Body of pancreas (tissue), 4 donors: ENCODE data around the gene UBE2G2. TPM values are rescaled to one million over a fixed set of nuclear protein-coding genes. Genes with fewer than 3 reads are reported as not detected.

Source experiments
- ATAC-seq: fragments of 150-250 bp; one replicate; pipeline ENCODE4 v1.9.1; 2016
- DNase-seq, 4 donors: peaks; one replicate each; pipeline ENCODE4 v3.0.0-alpha.2; 2019
- H3K27ac ChIP-seq, 4 donors: fragments of 200-600 bp; sonication (generic); 1 replicate in 3 of 4; 2 replicates in 1 of 4; pipeline versions ENCODE4 v1.5.1 to v1.6.1; 2016 to 2019; ENCODE audit warnings: mild to moderate bottlenecking in 1 of 4, mixed read lengths in 1 of 4, moderate library complexity in 1 of 4
- H3K27me3 ChIP-seq, 2 donors: fragments of 200-600 bp; sonication (generic); one replicate each; pipeline ENCODE4 v1.6.0; 2016; ENCODE audit warnings: mild to moderate bottlenecking in 1 of 2
- H3K36me3 ChIP-seq, 2 donors: fragments of 200-600 bp; sonication (generic); replicated peaks in 1 of 2; 2 replicates each; pipeline ENCODE4 v1.5.1; 2016; ENCODE audit warnings: low read depth in 2 of 2; ENCODE audit not compliant: insufficient read depth in 1 of 2
- H3K4me1 ChIP-seq: fragments of 200-600 bp; sonication (generic); one replicate; pipeline ENCODE4 v1.6.0; 2016
- H3K4me3 ChIP-seq, 2 donors: fragments of 200-600 bp; sonication (generic); 1 replicate in 1 of 2; 2 replicates in 1 of 2; pipeline ENCODE4 v1.5.1; 2016 to 2019
- H3K9me3 ChIP-seq, 3 donors: fragments of 200-600 bp; sonication (generic); 1 replicate in 2 of 3; 2 replicates in 1 of 3; pipeline ENCODE4 v1.5.1; 2016
- CTCF ChIP-seq, 7 experiments: fragments of 450-650 bp in 4 of 7; fragments of 200-600 bp in 3 of 7; sonication (generic) in 3 of 7; IDR thresholded peaks; one replicate each; pipeline ENCODE4 v1.5.1; 2016 to 2019; ENCODE audit warnings: antibody characterized with exemption in 7 of 7
- POLR2A ChIP-seq, 3 donors: fragments of 450-650 bp; IDR thresholded peaks; one replicate each; pipeline ENCODE4 v1.6.1; 2016; ENCODE audit warnings: antibody characterized with exemption in 3 of 3, mild to moderate bottlenecking in 2 of 3
- WGBS, 2 donors: methylation state at CpG; one replicate each; pipeline ENCODE4 v1.1.5; 2017; 5-methylcytosine and 5-hydroxymethylcytosine counted together
- intact Hi-C: fragments of 100-400 bp; cut with DNase I; formaldehyde crosslinking; loops from one replicate; pipeline ENCODE4 v1.15.1; 2023
- total RNA-seq, 2 donors: library from RNA; depleted of rRNA; stranded (reverse); fragments of >200 nt; gene quantifications; one replicate each; pipeline ENCODE4 v1.1.0, GENCODE V29; 2016

The UBE2G2 gene
- total RNA-seq, 2 donors from 2014 or later, result 61.7 to 64.3 TPM

- intact Hi-C loops, result no loop called here
- Histone ChIP-seq H3K4me1 (peaks cover 29% of the 10 kb centered on the region), H3K4me3 (no peak overlapping the region), H3K27ac (no peak overlapping the region), H3K27me3 (no peaks in the 10 kb centered on the region), H3K36me3 (no peaks in the 10 kb centered on the region), H3K9me3 (no peaks in the 10 kb centered on the region)
- WGBS, 2 donors, result 85 to 87% methylated on average over 3 of the region's 3 CpGs
- TF ChIP-seq POLR2A (IDR thresholded peaks at IDR 0.05), result no peak
- DNase-seq (no peak), ATAC-seq (no peak)
Observed at GRCh38 chr21:44790368-44790767, 11.3 kb downstream of the UBE2G2 start.

GRCh38 chr21:44789880-44790279 is 11.7 kb downstream of the UBE2G2 start:
- Histone ChIP-seq H3K27ac (no peak overlapping the region), H3K4me3 (no peak overlapping the region), H3K36me3 (no peaks in the 10 kb centered on the region), H3K4me1 (peaks cover 30% of the 10 kb centered on the region), H3K27me3 (no peaks in the 10 kb centered on the region), H3K9me3 (no peaks in the 10 kb centered on the region)
- ATAC-seq (no peak), DNase-seq (no peak)
- WGBS, 2 donors, result 71 to 100% methylated on average over 1 of the region's 1 CpG
- TF ChIP-seq CTCF (IDR thresholded peaks at IDR 0.05) (no peak), POLR2A (IDR thresholded peaks at IDR 0.05) (no peak)
- intact Hi-C loops, result no loop called here

GRCh38 chr21:44785620-44786335 is 15.8 kb downstream of the UBE2G2 start:
- Histone ChIP-seq H3K9me3 (no peaks in the 10 kb centered on the region), H3K27me3 (no peaks in the 10 kb centered on the region), H3K4me3 (no peak overlapping the region), H3K36me3 (no peaks in the 10 kb centered on the region), H3K27ac (no peak overlapping the region), H3K4me1 (peaks cover 20% of the 10 kb centered on the region)
- intact Hi-C loops, result no loop called here
- TF ChIP-seq CTCF (IDR thresholded peaks at IDR 0.05) (no peak), POLR2A (IDR thresholded peaks at IDR 0.05) (no peak)
- ATAC-seq (no peak), DNase-seq (no peak)
- 57 to 59% methylated on average over 11 to 13 of the region's 13 CpGs for WGBS, 2 donors

GRCh38 chr21:44784810-44785209 is 16.8 kb downstream of the UBE2G2 start:
- Histone ChIP-seq H3K9me3 (no peaks in the 10 kb centered on the region), H3K36me3 (no peaks in the 10 kb centered on the region), H3K4me3 (no peak overlapping the region), H3K27ac (no peak overlapping the region), H3K4me1 (peaks cover 30% of the 10 kb centered on the region), H3K27me3 (no peaks in the 10 kb centered on the region)
- DNase-seq (no peak), ATAC-seq (no peak)
- intact Hi-C loops, result no loop called here
- 95 to 96% methylated on average over 3 to 6 of the region's 6 CpGs for WGBS, 2 donors
- TF ChIP-seq POLR2A (IDR thresholded peaks at IDR 0.05) (no peak), CTCF (IDR thresholded peaks at IDR 0.05) (no peak)

- DNase-seq, result no peak
- intact Hi-C loops, result no loop called here
- 86 to 97% methylated on average over 5 of the region's 5 CpGs for WGBS, 2 donors
- Histone ChIP-seq H3K27ac (no peak overlapping the region), H3K36me3 (no peaks in the 10 kb centered on the region), H3K4me1 (peaks cover 44% of the 10 kb centered on the region), H3K4me3 (no peak overlapping the region), H3K27me3 (no peaks in the 10 kb centered on the region), H3K9me3 (no peaks in the 10 kb centered on the region)
- no peak for TF ChIP-seq POLR2A (IDR thresholded peaks at IDR 0.05)
- ATAC-seq, result no peak
Observed at GRCh38 chr21:44783020-44783696, 18.5 kb downstream of the UBE2G2 start.
